ENCODE measurements around the gene EPB41. TPM values are rescaled to one million over a fixed set of nuclear protein-coding genes. Genes with fewer than 3 reads are reported as not detected.

The EPB41 gene
- total and polyA plus RNA-seq, 2 donors (not counting 3 experiments of a cell fraction or from before 2014, with no cell fraction given), result 22.3 to 45.7 TPM

Small RNA genes lying within 50 kb of the gene (small RNA-seq; reads per million reads assigned to genes)
- not detected for gene RF00017 (ENCODE audit: insufficient read depth, insufficient read length, low read depth, low replicate concordance)
- not detected for gene RF00019 (ENCODE audit: insufficient read depth, insufficient read length, low read depth, low replicate concordance)

Other genes with a start within 250 kb of the EPB41 start
- gene GMEB1, start 245.8 kb upstream of the EPB41 start, total RNA-seq, result 14.5 and 16.0 TPM in 2 replicates
- gene GMEB1, start 245.8 kb upstream of the EPB41 start, polyA plus RNA-seq, result 6.8 and 8.1 TPM in 2 replicates
- 101 and 105 TPM in 2 replicates for gene YTHDF2, start 177.6 kb upstream of the EPB41 start, total RNA-seq
- gene YTHDF2, start 177.6 kb upstream of the EPB41 start, polyA plus RNA-seq, result 72.4 and 73.6 TPM in 2 replicates
- gene OPRD1, start 102.4 kb upstream of the EPB41 start, total RNA-seq, result not detected in 2 replicates
- gene OPRD1, start 102.4 kb upstream of the EPB41 start, polyA plus RNA-seq, result not detected in 2 replicates
- 1.5 and 1.6 TPM in 2 replicates for gene TMEM200B, start 209.3 kb downstream of the EPB41 start, total RNA-seq
- gene TMEM200B, start 209.3 kb downstream of the EPB41 start, polyA plus RNA-seq, result 0.67 and 0.72 TPM in 2 replicates

Measured in endothelial cell of umbilical vein (primary cell).